GM18870 (cell line): Measurements from ENCODE around the gene ZNF787.
A peak's percentile ranks its signal among the peaks of the same experiment; 100 is the strongest.

ENCODE experiments used
- ATAC-seq: cut with Tn5 transposase; IDR thresholded peaks from one replicate; pipeline ENCODE4 v1.9.1; 2021; ENCODE audit warnings: moderate library complexity; ENCODE audit not compliant: unreplicated experiment

ZNF787 gene

DNA sequence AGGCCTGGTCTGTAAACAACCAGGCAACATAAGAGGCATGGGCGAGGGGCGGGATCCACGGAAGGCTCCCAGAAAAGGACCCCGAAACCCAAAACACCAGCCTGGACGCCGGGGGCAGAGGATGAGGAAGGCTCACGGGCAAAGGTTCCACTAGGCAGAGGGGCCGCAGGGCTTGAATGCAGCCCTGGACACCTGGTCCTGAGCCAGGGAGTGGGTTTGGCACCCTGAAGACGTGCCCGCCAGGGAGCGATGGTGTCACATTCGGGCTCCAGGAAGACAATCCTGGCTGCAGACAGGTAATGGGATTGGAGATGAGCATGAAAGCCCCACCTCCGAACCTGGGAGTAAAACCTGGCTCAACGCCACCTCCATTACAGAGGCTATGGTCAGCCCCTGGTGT lies 31.8 kb downstream of the ZNF787 start:
- no peak for ATAC-seq

- no peak for ATAC-seq
These were observed 32.4 kb downstream of the ZNF787 start for GRCh38 chr19:56088497-56089215.

- ATAC-seq: no peak
These were observed 33.2 kb downstream of the ZNF787 start for GRCh38 chr19:56087647-56088496.

- no peak for ATAC-seq
These were observed 34.2 kb downstream of the ZNF787 start for GRCh38 chr19:56086671-56087430.

- ATAC-seq: no peak
These were observed 35.4 kb downstream of the ZNF787 start for GRCh38 chr19:56085571-56086275.

- ATAC-seq: no peak
These were observed 36.1 kb downstream of the ZNF787 start for GRCh38 chr19:56084835-56085536.

- ATAC-seq: no peak
These were observed 37.4 kb downstream of the ZNF787 start for GRCh38 chr19:56083668-56084067.

GRCh38 chr19:56080669-56081401 lies 40.3 kb downstream of the ZNF787 start:
- ATAC-seq: peak; percentile 66

DNA sequence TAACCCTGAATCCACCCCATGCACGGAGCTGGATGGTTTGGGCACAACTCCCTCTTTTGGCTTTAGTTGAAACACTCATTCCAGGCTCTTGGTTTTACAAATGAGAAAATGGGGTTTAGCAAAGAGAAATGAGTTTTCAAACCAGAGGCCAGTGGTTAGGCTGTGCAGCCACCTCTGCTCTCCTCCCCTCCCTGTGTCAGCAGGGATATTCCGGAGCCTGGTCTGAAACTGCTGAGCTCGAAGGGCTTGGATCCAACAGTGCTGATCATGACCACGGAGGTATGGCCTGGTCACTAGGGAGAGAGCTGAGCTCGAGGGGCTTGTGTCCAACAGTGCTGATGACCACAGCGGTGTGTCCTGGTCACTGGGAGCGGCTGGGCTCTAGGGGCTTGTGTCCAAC lies 41.5 kb downstream of the ZNF787 start:
- ATAC-seq: no peak

GRCh38 chr19:56076498-56076897 lies 44.6 kb downstream of the ZNF787 start:
- no peak for ATAC-seq

DNA sequence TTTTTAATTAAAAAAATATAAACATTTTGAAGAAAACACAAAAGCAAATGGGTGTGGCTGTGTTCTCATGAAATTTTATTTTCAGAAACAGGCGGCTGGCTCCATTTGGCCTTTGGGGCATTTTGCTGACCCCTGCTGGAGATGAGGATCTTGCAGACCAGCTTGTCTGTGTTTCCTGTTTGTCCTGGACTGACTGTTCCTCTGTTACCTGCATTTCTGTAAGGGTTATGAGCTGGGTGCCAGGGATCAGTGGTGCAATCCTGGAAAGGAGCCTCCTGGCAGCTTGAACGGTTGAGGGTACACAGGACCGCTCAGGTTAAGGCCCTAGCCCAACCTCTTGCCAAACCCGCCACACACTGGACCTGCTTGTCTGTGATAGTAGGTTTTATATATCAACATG lies 49.9 kb downstream of the ZNF787 start:
- ATAC-seq: no peak

GRCh38 chr19:56069642-56070041 lies 51.5 kb downstream of the ZNF787 start:
- no peak for ATAC-seq

- ATAC-seq: no peak
These were observed 54.7 kb downstream of the ZNF787 start for GRCh38 chr19:56066152-56067023.

GRCh38 chr19:56053596-56053995 lies 67.5 kb downstream of the ZNF787 start:
- no peak for ATAC-seq
